PC-9 (cell line): ENCODE measurements around the gene SVOPL. TPM values are rescaled to one million over a fixed set of nuclear protein-coding genes. Genes with fewer than 3 reads are reported as not detected.

Experiments
- Bru-seq: library from RNA; stranded (reverse); fragments of 400-500 nt; gene quantifications from one replicate; lab custom pipeline; 2021; lab: Mats Ljungman, UMichigan
- BruChase-seq, 2 experiments: library from RNA; stranded (reverse); fragments of 400-500 nt; gene quantifications; one replicate each; lab custom pipeline; 2021; lab: Mats Ljungman, UMichigan
- BruUV-seq: library from RNA; stranded (reverse); fragments of 400-500 nt; replicated peaks from 2 replicates; lab custom pipeline; 2021; lab: Mats Ljungman, UMichigan
- CTCF ChIA-PET: fragments of 300-600 bp; sonication (Branson Sonifier 250); formaldehyde crosslinking; loops from one replicate; lab custom pipeline; 2022; ENCODE audit warnings: antibody characterized with exemption; lab: Charles Lee
- POLR2A ChIA-PET: fragments of 300-600 bp; sonication (Branson Sonifier 250); formaldehyde crosslinking; loops from one replicate; lab custom pipeline; 2022; ENCODE audit warnings: antibody characterized with exemption; ENCODE audit not compliant: unreplicated experiment; lab: Charles Lee
- DNase-seq, 2 experiments: peaks; one replicate each; pipeline versions ENCODE4 v3.0.0 to v3.0.0-alpha.2; 2015 to 2022; ENCODE audit warnings: mixed read lengths in 1 of 2
- H2AFZ ChIP-seq: fragments of 200-600 bp; sonication (generic); 2 replicates; pipeline ENCODE4 v1.8.1; 2017; ENCODE audit warnings: antibody characterized with exemption
- H3F3A ChIP-seq: fragments of 200-600 bp; sonication (generic); 2 replicates; pipeline ENCODE4 v1.8.1; 2017; ENCODE audit warnings: antibody characterized with exemption, mild to moderate bottlenecking, low read depth; ENCODE audit not compliant: insufficient read depth
- H3K27ac ChIP-seq: fragments of 200-600 bp; sonication (generic); 2 replicates; pipeline ENCODE4 v1.6.1; 2016; ENCODE audit warnings: mixed run types
- H3K27me3 ChIP-seq: fragments of 200-600 bp; sonication (generic); 2 replicates; pipeline ENCODE4 v1.6.1; 2016; ENCODE audit warnings: low read depth, mixed run types; ENCODE audit not compliant: insufficient read depth
- H3K36me3 ChIP-seq: fragments of 200-600 bp; sonication (generic); 2 replicates; pipeline ENCODE4 v1.6.1; 2016; ENCODE audit warnings: low read depth, mixed run types
- H3K4me1 ChIP-seq: fragments of 200-600 bp; sonication (generic); replicated peaks from 2 replicates; pipeline ENCODE4 v1.6.1; 2016; ENCODE audit warnings: mixed run types; ENCODE audit not compliant: insufficient read depth
- H3K4me2 ChIP-seq: fragments of 200-600 bp; sonication (generic); 2 replicates; pipeline ENCODE4 v1.6.1; 2017; ENCODE audit warnings: mixed run types
- H3K4me3 ChIP-seq: fragments of 200-600 bp; sonication (generic); 2 replicates; pipeline ENCODE4 v1.6.1; 2016; ENCODE audit warnings: mixed run types
- H3K79me2 ChIP-seq: fragments of 200-600 bp; sonication (generic); 2 replicates; pipeline ENCODE4 v1.6.1; 2017; ENCODE audit warnings: low read depth, mixed run types
- H3K9me2 ChIP-seq: fragments of 200-600 bp; sonication (generic); 2 replicates; pipeline ENCODE4 v1.8.1; 2017; ENCODE audit warnings: mild to moderate bottlenecking; ENCODE audit not compliant: insufficient read depth
- H3K9me3 ChIP-seq: fragments of 200-600 bp; sonication (generic); 2 replicates; pipeline ENCODE4 v1.8.1; 2016; ENCODE audit warnings: low read depth; ENCODE audit not compliant: insufficient read depth
- H4K20me1 ChIP-seq: fragments of 200-600 bp; sonication (generic); 2 replicates; pipeline ENCODE4 v1.8.1; 2017; ENCODE audit not compliant: insufficient read depth
- EZH2 ChIP-seq: fragments of 200-600 bp; sonication (generic); IDR thresholded peaks from 2 replicates; pipeline ENCODE4 v1.8.0; 2017; ENCODE audit warnings: antibody characterized with exemption, low read depth
- intact Hi-C: fragments of 100-400 bp; cut with micrococcal nuclease; formaldehyde crosslinking; loops from one replicate; pipeline ENCODE4 v1.10.0; 2022; ENCODE audit not compliant: unreplicated experiment
- long read RNA-seq: library from polyadenylated mRNA; stranded (forward); transcript quantifications from one replicate; pipeline ENCODE4 v2.0.0, GENCODE V29; 2022
- total RNA-seq: library from RNA; stranded (reverse); gene quantifications from 2 replicates; pipeline ENCODE4 v1.2.3, GENCODE V29; 2021
- TF ChIP-seq, protein P1 (sequence below): fragments of 200-600 bp; sonication (generic); conservative IDR thresholded peaks from 2 replicates; pipeline ENCODE4 v1.6.1; 2017; ENCODE audit warnings: mixed run types, antibody characterized with exemption, mild to moderate bottlenecking, moderate library complexity

The SVOPL gene, protein sequence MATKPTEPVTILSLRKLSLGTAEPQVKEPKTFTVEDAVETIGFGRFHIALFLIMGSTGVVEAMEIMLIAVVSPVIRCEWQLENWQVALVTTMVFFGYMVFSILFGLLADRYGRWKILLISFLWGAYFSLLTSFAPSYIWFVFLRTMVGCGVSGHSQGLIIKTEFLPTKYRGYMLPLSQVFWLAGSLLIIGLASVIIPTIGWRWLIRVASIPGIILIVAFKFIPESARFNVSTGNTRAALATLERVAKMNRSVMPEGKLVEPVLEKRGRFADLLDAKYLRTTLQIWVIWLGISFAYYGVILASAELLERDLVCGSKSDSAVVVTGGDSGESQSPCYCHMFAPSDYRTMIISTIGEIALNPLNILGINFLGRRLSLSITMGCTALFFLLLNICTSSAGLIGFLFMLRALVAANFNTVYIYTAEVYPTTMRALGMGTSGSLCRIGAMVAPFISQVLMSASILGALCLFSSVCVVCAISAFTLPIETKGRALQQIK
- total RNA-seq = 0.70 and 1.0 TPM in 2 replicates
- percentile 16 among the genes with signal in this experiment for Bru-seq, nascent RNA
- percentile 14 among the genes with signal in this experiment for BruChase-seq, experiment 1, labeled RNA remaining after a 2-hour chase
- percentile 8 among the genes with signal in this experiment for BruChase-seq, experiment 2, labeled RNA remaining after a 6-hour chase
- long read RNA-seq = 0 reads

DNA sequence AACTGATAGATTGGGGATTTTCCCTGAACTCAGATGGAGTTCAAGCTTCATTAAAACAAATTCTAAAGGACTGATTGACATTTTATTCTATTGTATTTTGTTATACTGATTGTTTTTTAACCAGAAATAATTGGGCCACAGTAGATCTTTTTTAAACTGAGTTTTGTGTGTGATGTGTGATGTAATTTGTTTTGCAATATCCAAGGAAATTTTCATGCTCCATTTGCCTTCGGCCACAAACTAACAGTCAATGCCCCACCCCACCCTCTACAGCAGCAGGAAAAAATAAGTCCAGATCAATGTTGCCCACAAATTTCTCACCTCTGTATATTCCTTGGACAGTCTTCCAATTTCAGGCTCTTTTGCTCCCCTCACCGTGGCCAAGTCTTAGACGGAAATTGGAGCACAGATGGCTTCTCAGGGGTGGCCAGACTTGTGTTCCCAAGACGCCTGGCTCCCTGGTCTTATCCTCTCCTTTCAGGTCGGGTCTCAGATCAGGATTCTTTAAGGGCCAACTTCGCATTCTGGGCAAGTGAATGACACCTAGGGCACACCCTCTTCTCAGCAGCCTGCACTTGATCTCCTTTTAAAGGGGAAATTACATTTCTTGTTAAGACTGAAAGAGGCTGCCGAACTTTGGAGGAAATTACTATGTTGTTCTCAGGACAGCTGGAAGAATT lies at the start of gene SVOPL:
SVOPL (minus strand) TSS at position 506 of the 680 bp plus-strand sequence. CDS start 22,317 bp downstream, outside the sequence.
- Histone ChIP-seq H3K27me3 (no peaks in the 10 kb centered on the region), H3K36me3 (no peaks in the 10 kb centered on the region), H3K4me1 (no peaks in the 10 kb centered on the region), H3K79me2 (no peaks in the 10 kb centered on the region), H3K4me3 (no peak within 1 kb of the TSS), H3K4me2 (no peak within 1 kb of the TSS), H3K9me2 (no peaks in the 10 kb centered on the region), H3K9me3 (no peaks in the 10 kb centered on the region), H4K20me1 (no peaks in the 10 kb centered on the region), H3F3A (no peaks in the 10 kb centered on the region), H2AFZ (no peak within 1 kb of the TSS), H3K27ac (no peak within 1 kb of the TSS)
- DNase-seq = no peak
- BruUV-seq = no TSS peak
- ChIA-PET POLR2A (no interaction called here), CTCF (no interaction called here)
- no peak for TF ChIP-seq EZH2
- TF ChIP-seq, protein P1, sequence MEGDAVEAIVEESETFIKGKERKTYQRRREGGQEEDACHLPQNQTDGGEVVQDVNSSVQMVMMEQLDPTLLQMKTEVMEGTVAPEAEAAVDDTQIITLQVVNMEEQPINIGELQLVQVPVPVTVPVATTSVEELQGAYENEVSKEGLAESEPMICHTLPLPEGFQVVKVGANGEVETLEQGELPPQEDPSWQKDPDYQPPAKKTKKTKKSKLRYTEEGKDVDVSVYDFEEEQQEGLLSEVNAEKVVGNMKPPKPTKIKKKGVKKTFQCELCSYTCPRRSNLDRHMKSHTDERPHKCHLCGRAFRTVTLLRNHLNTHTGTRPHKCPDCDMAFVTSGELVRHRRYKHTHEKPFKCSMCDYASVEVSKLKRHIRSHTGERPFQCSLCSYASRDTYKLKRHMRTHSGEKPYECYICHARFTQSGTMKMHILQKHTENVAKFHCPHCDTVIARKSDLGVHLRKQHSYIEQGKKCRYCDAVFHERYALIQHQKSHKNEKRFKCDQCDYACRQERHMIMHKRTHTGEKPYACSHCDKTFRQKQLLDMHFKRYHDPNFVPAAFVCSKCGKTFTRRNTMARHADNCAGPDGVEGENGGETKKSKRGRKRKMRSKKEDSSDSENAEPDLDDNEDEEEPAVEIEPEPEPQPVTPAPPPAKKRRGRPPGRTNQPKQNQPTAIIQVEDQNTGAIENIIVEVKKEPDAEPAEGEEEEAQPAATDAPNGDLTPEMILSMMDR = no peak
- intact Hi-C loops = no loop called here

DNA sequence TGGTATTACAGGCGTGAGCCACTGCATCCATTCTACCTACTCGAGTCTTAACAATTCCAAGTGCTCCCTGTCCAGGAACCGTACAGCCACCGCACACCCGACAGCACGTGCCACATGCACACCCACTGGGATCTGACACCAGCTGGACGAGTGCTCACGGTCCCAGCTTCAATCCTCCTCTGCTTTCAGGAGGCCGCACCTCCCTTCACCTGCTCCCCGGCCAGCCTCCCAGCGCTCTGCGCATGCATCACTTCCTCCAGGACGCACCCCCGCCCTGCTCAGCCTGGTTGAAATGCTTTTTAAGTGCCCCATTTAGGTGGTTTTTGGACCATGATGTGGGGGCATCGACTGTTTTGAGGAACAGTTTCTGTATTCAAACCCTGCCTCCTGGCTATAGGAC lies 49.3 kb upstream of the SVOPL start:
- Histone ChIP-seq H3F3A (peaks cover 43% of the 10 kb centered on the region), H3K27ac (no peak overlapping the region), H3K36me3 (no peaks in the 10 kb centered on the region), H3K79me2 (no peaks in the 10 kb centered on the region), H3K4me1 (peaks cover 50% of the 10 kb centered on the region), H3K4me3 (no peak overlapping the region), H3K9me3 (no peaks in the 10 kb centered on the region), H3K4me2 (no peak overlapping the region), H2AFZ (no peak overlapping the region), H4K20me1 (no peaks in the 10 kb centered on the region), H3K27me3 (no peaks in the 10 kb centered on the region), H3K9me2 (no peaks in the 10 kb centered on the region)
- BruUV-seq = no TSS peak
- no peak for DNase-seq
- ChIA-PET CTCF (no interaction called here), POLR2A (interaction anchor here (0.6 kb wide), 1 partner anchor 111 kb away, joined by 3 read pairs; no protein-coding TSS in a partner anchor)
- intact Hi-C loops = loop anchor here (10.0 kb wide), 1 partner anchor 284 kb away; the partner anchor contains the start of gene ZC3HAV1L
- TF ChIP-seq, protein P1 = no peak
- no peak for TF ChIP-seq EZH2

DNA sequence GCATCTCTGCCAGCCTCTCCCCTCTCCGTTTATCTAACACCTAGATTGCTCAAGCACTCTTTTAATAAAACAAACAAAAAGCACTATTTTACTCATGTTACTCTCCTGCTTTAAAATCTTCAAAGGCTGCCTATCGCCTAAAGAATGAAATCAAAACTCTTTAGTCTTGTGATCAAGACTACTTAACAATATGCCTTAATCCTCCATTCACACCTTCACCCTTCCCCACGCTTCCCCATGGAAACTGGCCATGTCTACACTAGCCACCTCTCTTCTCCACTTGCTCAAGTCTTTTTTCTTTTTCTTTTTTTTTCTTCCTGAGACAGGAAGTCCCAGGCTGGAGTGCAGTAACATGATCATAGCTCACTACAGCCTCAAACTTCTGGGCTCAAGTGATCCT lies 48.8 kb upstream of the SVOPL start:
- CTCF ChIA-PET = no interaction called here
- Histone ChIP-seq H3K4me2 (peak overlapping the region; percentile 3; the same call in 1 of the 2 replicates), H3K79me2 (no peaks in the 10 kb centered on the region), H3K4me3 (no peak overlapping the region), H3K4me1 (peaks cover 45% of the 10 kb centered on the region), H3K27ac (no peak overlapping the region), H3K9me2 (no peaks in the 10 kb centered on the region), H3K36me3 (no peaks in the 10 kb centered on the region), H3K9me3 (no peaks in the 10 kb centered on the region), H4K20me1 (no peaks in the 10 kb centered on the region), H2AFZ (peak overlapping the region; percentile 63), H3K27me3 (no peaks in the 10 kb centered on the region), H3F3A (peaks cover 41% of the 10 kb centered on the region)
- TF ChIP-seq EZH2 = no peak
- TF ChIP-seq, protein P1 = no peak
- DNase-seq = no peak
- intact Hi-C loops = loop anchor here (10.0 kb wide), 1 partner anchor 285 kb away; the partner anchor contains the start of gene ZC3HAV1L
- POLR2A ChIA-PET = interaction anchor here (0.6 to 0.7 kb wide), 2 partner anchors 93 to 112 kb away, joined by 3 to 5 read pairs; no protein-coding TSS in a partner anchor
- BruUV-seq = no TSS peak
